DMS153 treated with DMSO at 0.1 percent for 48 hours (cell line): ENCODE data around the gene ATF5.
"Not testable (repeated sequence)": the region's sequence is repeated elsewhere in the genome, so short reads cannot be mapped to it uniquely, and the experiment has no call there.

Source experiments
- DNase-seq: peaks from one replicate; lab custom pipeline; 2025; ENCODE audit not compliant: unreplicated experiment; lab: John Stamatoyannopoulos, UW

Gene ATF5

DNA sequence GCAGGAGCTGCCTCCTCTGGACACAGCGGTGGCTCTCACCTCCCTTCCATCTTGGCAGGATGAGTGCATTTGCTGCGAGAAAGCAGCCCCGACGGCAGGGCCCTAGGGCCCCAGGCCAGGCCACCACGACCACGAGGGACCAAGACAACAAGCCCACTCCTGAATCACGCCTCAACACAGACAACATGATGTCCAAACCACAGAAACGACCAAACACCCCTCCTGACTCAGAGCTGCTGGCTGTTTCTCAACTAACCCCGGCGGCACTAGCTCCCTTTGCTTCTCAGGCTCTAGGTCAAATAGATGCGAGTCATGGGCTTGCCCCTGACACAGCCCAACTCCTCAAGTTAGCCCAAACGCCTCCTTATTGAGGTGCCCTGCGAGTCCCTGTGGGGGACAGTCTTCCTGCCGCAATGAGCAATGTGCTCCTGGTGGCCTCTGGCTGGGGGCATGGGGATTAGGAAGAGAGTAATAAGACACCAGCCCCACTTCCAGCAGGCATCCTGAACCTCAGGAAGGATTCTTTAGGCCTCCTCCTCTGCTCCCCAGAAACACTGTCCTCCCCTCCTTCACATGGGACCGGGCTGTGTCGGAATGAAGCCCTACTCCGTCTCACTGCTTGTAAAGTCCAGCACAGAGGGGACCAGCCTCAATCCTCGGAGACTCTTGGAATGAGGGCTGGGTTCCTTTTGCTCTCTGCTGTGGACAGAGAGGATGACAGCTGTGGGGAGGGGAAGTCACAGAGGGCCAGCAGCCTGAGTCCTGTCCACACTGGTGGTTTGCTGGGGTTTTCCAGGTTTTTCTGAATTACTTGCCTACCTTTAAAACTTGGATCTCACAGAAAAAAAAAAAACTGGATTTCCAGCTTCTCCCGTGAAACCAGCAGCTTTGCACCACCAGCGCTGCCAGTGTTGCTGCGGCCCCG is 6.9 kb upstream of the ATF5 start:
- no peak for DNase-seq

- no peak for DNase-seq
Measured at GRCh38 chr19:49923055-49924003, 5.7 kb upstream of the ATF5 start.

- no peak for DNase-seq
Measured at GRCh38 chr19:49924004-49924880, 4.8 kb upstream of the ATF5 start.

GRCh38 chr19:49924881-49925210 is 4.2 kb upstream of the ATF5 start:
- not testable (repeated sequence) for DNase-seq

DNA sequence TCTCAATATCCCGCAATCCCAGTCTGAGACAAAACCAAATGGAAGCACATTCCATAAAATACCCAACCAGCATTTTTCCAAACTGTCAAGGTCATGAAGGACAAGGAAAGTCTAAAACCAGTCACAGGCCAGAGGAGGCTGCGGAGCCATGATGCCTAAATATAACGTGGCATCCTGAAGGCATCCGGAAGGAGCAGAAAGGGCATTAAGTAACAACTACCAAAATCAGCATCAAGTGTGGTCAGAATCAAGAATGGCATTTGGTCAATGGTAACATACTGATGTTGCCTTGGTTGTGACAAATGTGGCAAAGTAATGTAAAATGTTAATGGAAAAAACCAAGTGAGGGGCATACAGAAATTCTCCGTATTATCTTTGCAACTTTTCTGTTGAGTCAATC is 3.5 kb upstream of the ATF5 start:
- no peak for DNase-seq

- no peak for DNase-seq
Measured at GRCh38 chr19:49926515-49926914, 2.5 kb upstream of the ATF5 start.

- DNase-seq = no peak
Measured at GRCh38 chr19:49927526-49928264, 1.3 kb upstream of the ATF5 start.

DNA sequence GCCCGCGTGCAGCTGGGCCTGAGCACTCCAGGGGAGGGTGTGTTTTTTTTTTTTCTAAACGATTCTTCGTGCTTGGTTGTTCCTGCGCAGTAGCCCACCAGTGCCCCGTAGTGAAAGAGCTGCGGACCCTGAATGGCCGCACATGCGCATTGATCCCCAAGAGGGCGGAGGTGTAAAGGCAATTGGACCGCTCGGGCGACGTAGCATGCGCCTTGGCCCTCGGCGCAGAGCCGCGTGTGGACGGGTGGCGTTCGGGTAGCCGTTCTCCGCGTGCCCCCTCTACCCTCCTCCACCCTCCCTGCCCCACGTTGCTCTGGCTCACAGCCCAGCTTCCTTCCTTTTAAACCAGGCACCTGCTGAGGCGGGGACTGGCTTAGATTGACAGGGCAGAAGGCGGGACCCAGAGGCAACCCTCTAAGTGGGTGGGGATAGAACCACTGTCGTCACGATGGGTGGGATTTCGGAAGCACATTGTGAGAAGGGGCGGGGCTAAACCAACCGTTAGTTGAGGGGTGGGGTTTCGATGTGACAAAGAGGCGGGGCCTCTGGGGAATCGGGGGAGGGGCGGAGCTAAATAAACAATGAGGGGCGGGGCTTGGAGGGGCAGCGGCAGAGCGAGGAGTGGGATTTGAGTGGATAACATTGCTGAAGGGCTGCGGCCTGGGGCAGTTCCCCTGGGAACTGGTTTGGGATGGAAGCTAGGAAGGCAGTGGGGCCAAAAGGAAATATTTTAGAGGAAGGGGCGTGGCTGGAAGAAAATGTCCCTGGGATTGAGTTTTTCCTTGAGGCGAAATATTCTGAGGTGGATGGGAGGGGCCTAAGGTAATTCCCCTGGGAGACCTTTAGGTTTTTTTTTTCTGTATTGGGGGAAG is 842 bp downstream of the ATF5 start:
- peak; percentile 97 for DNase-seq

GRCh38 chr19:49930483-49931011 is 1.5 kb downstream of the ATF5 start:
- no peak for DNase-seq

DNA sequence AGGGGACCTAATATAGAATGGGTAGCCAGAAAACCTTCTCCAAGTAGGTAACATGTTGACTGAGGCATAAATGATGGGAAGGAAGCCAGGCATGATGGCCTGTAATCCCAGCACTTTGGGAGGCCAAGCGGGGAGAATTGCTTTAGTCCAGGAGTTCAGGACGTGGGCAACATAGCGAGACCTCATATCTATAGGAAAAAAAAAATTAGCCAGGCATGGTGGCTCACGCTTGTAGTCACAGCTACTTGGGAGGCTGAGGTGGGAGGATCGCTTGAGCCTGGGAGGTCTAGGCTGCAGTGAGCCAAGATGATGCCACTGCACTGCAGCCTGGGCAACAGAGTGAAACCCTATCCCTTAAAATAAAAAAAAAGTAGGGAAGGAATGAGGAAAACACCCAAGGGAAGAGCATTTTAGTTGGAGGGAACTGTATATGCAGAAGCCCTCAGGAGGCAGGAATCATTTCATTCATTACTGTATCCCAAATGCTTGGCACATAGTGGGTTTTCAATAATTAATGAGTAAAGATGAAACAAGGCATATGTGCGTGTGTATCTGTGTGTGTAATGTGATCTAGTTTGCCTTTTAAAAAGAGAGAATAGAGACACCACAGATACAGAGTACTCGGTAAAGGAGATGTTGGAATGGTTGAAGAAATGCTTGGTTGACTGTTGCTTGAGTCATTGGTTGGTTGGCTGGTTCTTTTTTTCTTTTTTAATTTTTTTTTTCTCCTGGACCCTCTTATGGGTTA is 2.5 kb downstream of the ATF5 start:
- DNase-seq = no peak

DNA sequence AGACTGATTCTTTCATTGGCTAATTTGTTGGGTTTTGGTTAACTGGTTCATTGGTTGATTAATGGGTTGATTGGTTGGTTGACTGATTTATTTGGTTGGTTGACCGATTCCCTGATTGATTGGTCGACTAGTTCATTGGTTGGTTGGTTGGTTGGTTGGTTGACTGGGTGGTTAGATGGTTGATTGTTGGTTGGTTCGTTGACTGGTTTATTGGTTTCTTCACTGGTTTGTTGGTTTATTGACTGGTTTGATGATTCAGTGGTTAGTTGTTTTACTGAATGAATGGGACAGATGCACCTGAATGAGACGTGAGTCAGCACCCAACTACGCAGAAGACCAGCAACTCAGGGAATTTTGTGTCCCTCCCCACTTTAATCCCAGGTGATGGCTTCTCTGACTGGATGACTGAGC is 3.0 kb downstream of the ATF5 start:
- no peak for DNase-seq

DNA sequence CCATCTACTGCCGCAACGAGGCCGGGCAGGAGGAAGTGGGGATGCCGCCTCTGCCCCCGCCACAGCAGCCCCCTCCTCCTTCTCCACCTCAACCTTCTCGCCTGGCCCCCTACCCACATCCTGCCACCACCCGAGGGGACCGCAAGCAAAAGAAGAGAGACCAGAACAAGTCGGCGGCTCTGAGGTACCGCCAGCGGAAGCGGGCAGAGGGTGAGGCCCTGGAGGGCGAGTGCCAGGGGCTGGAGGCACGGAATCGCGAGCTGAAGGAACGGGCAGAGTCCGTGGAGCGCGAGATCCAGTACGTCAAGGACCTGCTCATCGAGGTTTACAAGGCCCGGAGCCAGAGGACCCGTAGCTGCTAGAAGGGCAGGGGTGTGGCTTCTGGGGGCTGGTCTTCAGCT is 3.7 kb downstream of the ATF5 start:
- no peak for DNase-seq

DNA sequence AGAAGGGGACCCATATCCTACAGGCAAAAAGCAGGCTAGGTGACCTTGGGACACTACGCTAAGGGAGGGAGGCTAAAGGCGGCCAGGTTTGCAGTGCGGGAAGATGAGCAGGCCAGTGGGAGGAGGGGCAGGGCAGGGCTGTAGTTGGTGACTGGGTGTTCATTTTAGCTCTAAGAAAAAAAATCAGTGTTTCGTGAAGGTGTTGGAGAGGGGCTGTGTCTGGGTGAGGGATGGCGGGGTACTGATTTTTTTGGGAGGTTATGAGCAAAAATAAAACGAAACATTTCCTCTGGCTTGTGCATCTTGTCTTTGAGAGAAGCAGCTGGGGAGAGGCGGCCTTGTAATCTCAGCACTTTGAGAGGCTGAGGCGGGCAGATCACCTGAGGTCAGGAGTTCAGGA is 4.6 kb downstream of the ATF5 start:
- no peak for DNase-seq

DNA sequence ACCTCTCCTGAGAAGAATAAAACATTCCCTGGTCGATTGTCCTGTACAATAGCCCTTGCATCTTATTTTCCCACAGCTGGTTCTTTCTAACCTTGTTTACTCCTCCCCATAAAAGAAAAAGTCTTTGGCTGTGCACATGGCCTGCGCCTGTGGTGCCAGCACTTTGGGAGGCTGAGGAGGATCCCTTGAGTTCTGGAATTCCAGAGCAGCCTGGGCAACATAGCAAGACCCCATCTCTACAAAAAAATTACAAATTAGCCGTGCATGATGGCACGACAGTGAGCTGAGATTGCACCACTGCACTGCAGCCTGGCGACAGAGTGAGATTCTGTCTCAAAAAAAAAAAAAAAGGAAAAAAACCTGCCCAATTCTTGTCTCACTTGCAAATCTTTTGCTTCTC is 7.5 kb downstream of the ATF5 start:
- no peak for DNase-seq

DNA sequence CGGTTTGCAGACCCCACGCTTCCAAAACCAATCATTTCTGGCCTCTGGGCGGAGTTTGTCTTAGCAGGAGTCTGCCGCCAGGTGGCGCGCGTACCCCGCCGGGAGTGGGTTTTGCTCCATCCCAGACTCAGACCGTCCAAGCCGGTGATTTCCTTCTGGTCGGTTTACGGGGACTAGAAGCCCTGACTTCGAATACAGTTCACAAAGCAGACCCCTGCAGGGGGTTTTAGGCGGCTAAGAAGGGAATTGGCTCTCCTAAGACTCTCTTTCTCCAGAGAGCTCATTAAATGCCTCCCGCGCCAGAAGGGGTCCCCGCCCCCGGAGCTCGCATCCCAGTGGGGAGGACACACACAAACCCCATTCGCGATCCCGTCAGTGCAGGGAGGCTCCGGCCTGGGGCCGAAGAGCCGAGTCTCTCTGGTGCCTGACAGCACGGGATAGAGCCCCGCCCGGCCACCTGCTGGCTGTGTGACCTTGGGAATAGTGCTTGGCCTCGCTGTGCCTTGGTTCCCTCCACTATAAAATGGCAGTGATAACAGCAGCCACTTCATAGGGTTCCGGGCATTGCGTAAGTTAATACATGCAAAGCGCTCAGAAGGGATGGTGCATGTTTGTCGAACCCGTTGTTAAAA is 8.9 kb downstream of the ATF5 start:
- peak; percentile 72 for DNase-seq

DNA sequence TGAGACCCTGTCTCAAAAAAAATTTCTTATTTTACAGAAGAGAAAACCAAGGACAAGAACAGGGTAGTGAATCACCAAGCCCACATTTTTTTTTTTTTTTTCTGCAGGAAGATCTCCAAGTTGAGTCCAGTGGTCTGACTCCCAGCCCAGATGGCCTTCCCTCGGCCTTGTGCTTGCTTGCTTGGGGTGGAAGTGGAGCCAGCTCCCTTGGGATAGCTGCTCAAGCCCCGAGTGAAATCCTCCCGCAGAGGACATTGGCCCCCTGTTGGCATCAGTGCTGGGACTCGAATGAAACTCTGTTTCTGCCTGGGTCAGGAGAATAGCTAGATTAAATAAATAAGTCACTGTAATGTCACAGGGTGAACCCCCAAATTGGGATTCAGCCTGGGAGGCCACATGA is 9.7 kb downstream of the ATF5 start:
- DNase-seq = no peak

DNA sequence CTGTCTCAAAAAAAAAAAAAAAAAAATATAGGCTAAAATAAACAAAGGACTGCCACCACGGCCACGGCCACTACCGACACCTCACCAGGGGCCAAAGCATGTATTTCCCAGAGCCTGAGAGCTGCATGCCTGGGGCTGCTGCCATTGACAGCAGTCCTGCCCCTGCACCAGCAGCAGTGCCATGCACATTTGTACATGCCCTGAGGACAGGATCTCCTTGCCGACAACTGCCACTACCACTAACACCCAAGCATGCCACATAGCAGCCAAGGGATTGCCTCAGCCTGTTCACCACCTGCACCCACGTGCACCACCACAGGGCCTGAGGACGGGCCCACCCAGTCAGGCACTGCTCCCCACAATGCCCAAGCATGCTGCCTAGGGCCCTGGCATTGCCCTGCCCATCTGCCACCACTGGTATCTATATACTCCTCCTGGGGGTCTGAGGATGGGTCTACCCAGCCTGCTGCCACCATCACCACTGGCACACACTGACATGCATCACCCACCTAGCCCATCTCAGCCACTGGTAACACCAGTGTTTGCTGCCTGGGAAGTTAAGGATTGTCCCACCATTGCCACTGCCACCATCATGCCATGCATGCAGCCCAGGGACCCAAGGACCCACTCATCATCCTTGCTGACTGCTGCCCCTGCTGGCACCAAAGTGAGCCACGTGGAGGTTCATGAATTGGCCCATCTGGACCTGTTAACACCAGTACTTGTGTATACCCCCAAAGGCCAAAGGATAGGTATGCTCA is 10.9 kb downstream of the ATF5 start:
- no peak for DNase-seq
